ENCODE results near the gene FBXO15.

The FBXO15 gene

DNA sequence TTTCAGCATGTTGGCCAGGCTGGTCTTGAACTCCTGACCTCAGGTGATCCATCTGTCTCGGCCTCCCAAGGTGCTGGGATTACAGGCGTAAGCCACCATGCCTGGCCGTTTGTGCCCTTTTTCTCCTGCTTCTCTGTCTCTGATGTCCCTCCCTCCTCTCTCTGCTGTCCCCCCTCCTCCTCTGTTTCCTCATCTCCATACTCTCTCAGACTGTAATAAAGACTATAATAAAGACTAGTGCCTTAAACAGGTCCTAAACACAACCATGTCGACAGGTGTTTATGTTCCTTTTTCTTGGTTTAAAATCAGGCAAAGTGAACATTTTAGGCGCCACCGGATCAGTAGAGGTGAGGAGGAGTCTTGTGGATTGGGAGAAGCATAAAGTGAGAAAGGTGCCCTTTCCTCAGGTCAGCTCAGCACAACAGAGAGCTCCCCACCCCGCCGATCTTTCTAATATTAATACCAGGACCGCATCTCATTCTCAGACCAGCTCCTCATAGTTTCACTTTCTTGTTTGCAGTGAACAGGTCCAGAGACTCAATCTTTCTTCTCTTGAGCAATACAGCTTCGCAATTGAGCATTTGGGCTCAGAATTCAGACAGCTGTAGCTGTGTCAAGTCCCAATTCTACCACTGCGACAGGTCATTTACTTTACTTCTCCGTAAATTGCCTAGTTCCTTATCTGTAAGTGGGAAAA is 24.4 kb upstream of the FBXO15 start (continued):
- no peak for TF ChIP-seq ZNF785 (tag by site-specific recombination; IDR thresholded peaks at IDR 0.05)
- TF ChIP-seq, protein P1, sequence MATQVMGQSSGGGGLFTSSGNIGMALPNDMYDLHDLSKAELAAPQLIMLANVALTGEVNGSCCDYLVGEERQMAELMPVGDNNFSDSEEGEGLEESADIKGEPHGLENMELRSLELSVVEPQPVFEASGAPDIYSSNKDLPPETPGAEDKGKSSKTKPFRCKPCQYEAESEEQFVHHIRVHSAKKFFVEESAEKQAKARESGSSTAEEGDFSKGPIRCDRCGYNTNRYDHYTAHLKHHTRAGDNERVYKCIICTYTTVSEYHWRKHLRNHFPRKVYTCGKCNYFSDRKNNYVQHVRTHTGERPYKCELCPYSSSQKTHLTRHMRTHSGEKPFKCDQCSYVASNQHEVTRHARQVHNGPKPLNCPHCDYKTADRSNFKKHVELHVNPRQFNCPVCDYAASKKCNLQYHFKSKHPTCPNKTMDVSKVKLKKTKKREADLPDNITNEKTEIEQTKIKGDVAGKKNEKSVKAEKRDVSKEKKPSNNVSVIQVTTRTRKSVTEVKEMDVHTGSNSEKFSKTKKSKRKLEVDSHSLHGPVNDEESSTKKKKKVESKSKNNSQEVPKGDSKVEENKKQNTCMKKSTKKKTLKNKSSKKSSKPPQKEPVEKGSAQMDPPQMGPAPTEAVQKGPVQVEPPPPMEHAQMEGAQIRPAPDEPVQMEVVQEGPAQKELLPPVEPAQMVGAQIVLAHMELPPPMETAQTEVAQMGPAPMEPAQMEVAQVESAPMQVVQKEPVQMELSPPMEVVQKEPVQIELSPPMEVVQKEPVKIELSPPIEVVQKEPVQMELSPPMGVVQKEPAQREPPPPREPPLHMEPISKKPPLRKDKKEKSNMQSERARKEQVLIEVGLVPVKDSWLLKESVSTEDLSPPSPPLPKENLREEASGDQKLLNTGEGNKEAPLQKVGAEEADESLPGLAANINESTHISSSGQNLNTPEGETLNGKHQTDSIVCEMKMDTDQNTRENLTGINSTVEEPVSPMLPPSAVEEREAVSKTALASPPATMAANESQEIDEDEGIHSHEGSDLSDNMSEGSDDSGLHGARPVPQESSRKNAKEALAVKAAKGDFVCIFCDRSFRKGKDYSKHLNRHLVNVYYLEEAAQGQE (tag by site-specific recombination; IDR thresholded peaks at IDR 0.05) = no peak
- TF ChIP-seq ZNF549 (tag by site-specific recombination; IDR thresholded peaks at IDR 0.05) = no peak
- TF ChIP-seq, protein P2, sequence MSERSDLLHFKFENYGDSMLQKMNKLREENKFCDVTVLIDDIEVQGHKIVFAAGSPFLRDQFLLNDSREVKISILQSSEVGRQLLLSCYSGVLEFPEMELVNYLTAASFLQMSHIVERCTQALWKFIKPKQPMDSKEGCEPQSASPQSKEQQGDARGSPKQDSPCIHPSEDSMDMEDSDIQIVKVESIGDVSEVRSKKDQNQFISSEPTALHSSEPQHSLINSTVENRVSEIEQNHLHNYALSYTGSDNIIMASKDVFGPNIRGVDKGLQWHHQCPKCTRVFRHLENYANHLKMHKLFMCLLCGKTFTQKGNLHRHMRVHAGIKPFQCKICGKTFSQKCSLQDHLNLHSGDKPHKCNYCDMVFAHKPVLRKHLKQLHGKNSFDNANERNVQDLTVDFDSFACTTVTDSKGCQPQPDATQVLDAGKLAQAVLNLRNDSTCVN (tag by site-specific recombination; optimal IDR thresholded peaks at IDR 0.05) = no peak
- TF ChIP-seq GFI1B (tag by site-specific recombination; IDR thresholded peaks at IDR 0.05) = no peak

DNA sequence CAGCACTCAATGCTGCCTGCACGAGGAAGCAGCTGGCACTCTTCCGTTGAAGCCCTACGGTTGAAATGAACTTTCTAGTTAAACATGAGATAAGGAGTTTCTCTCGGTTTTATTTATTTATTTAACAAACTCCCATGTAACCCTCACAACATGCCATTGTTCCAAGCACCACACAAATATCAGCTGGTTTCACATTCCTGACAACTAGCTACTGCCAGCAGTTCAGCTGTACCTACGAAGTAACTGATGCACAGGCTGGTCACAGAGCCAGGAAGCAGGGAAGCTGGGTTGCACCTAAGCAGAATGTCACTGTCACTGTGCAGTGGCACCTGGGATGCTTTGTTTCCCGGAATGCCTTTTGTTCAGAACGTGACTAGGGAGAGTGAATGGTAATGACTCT is 18.8 kb upstream of the FBXO15 start:
- H3K9me3 ChIP-seq (ENCODE audit: control insufficient read depth, insufficient read depth, low read depth, low read length) = no peaks in the 10 kb centered on the region
- H3K36me3 ChIP-seq (ENCODE audit: control insufficient read depth in 2 of 2, insufficient read depth in 1 of 2, low read length in 2 of 2) = peaks cover 0 to 6% of the 10 kb centered on the region in 2 experiments; a peak in 2 of 3 replicates
- POLR2A ChIA-PET = no interaction called here
- H3K4me1 ChIP-seq (ENCODE audit: control insufficient read depth, insufficient read depth, low read length) = no peaks in the 10 kb centered on the region
- H3K27ac ChIP-seq (ENCODE audit: extremely low read depth, low read depth, low read length) = no peak overlapping the region
- CTCF ChIA-PET = interaction anchor here (0.7 to 1.0 kb wide), 2 partner anchors 13 to 75 kb away, joined by 3 to 4 read pairs; no protein-coding TSS in a partner anchor
- no peak for TF ChIP-seq ZNF596 (tag by site-specific recombination; IDR thresholded peaks at IDR 0.05)
- TF ChIP-seq, protein P3, sequence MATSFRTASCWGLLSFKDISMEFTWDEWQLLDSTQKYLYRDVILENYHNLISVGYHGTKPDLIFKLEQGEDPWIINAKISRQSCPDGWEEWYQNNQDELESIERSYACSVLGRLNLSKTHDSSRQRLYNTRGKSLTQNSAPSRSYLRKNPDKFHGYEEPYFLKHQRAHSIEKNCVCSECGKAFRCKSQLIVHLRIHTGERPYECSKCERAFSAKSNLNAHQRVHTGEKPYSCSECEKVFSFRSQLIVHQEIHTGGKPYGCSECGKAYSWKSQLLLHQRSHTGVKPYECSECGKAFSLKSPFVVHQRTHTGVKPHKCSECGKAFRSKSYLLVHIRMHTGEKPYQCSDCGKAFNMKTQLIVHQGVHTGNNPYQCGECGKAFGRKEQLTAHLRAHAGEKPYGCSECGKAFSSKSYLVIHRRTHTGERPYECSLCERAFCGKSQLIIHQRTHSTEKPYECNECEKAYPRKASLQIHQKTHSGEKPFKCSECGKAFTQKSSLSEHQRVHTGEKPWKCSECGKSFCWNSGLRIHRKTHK (tag by site-specific recombination; IDR thresholded peaks at IDR 0.05) = no peak
- TF ChIP-seq, protein P4, sequence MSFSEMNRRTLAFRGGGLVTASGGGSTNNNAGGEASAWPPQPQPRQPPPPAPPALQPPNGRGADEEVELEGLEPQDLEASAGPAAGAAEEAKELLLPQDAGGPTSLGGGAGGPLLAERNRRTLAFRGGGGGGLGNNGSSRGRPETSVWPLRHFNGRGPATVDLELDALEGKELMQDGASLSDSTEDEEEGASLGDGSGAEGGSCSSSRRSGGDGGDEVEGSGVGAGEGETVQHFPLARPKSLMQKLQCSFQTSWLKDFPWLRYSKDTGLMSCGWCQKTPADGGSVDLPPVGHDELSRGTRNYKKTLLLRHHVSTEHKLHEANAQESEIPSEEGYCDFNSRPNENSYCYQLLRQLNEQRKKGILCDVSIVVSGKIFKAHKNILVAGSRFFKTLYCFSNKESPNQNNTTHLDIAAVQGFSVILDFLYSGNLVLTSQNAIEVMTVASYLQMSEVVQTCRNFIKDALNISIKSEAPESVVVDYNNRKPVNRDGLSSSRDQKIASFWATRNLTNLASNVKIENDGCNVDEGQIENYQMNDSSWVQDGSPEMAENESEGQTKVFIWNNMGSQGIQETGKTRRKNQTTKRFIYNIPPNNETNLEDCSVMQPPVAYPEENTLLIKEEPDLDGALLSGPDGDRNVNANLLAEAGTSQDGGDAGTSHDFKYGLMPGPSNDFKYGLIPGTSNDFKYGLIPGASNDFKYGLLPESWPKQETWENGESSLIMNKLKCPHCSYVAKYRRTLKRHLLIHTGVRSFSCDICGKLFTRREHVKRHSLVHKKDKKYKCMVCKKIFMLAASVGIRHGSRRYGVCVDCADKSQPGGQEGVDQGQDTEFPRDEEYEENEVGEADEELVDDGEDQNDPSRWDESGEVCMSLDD (tag by site-specific recombination; IDR thresholded peaks at IDR 0.05) = no peak
- no peak for TF ChIP-seq TCF7L2 (IDR thresholded peaks at IDR 0.05; ENCODE audit: borderline replicate concordance, low read depth, low read length)
- no peak for TF ChIP-seq HOXA7 (CRISPR knock-in tag; IDR thresholded peaks at IDR 0.05; ENCODE audit: borderline replicate concordance)
- H3K4me3 ChIP-seq (ENCODE audit: low read depth, low read length) = no peak overlapping the region

DNA sequence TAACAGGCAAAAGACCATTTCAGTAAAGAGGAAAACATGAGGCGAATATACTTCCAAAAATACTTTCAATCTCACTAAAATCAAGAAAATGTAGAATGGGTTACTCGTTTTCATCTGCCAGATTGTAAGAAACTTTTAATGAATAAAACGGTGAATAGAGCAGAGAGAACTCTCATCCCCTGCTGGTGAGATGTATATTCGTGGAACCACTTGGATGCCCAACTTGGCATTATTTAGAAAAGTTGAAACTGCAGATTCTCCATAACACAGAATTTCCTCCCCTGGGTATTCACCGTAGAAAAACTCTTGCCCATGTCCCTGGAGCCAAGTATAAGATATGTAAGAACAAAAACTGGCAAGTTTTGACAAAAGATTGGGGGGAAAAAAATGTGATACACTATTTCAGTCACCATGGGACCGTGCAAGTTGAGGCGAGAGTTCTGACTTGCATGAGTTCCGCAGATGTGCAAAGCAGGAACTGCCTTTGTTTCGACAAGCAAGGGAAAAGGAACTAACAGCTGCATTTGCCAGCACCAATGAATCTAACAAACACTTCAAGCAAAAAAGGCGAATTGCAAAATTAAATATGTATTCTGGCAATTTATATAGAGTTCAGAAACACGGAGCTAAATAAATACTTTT is 15.5 kb upstream of the FBXO15 start:
- Histone ChIP-seq H3K36me3 (ENCODE audit: control insufficient read depth in 2 of 2, insufficient read depth in 1 of 2, low read length in 2 of 2) (peaks cover 21 to 22% of the 10 kb centered on the region in 2 experiments), H3K4me3 (ENCODE audit: low read depth, low read length) (no peak overlapping the region), H3K27ac (ENCODE audit: extremely low read depth, low read depth, low read length) (no peak overlapping the region), H3K9me3 (ENCODE audit: control insufficient read depth, insufficient read depth, low read depth, low read length) (no peaks in the 10 kb centered on the region), H3K4me1 (ENCODE audit: control insufficient read depth, insufficient read depth, low read length) (no peaks in the 10 kb centered on the region)
- ChIA-PET CTCF (no interaction called here), POLR2A (no interaction called here)
- TF ChIP-seq YY1 (tag by site-specific recombination; IDR thresholded peaks at IDR 0.05) = no peak
- no peak for TF ChIP-seq MEIS1 (CRISPR knock-in tag; IDR thresholded peaks at IDR 0.05; ENCODE audit: borderline replicate concordance)
- TF ChIP-seq, protein P5, sequence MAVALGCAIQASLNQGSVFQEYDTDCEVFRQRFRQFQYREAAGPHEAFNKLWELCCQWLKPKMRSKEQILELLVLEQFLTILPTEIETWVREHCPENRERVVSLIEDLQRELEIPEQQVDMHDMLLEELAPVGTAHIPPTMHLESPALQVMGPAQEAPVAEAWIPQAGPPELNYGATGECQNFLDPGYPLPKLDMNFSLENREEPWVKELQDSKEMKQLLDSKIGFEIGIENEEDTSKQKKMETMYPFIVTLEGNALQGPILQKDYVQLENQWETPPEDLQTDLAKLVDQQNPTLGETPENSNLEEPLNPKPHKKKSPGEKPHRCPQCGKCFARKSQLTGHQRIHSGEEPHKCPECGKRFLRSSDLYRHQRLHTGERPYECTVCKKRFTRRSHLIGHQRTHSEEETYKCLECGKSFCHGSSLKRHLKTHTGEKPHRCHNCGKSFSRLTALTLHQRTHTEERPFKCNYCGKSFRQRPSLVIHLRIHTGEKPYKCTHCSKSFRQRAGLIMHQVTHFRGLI (tag by site-specific recombination; IDR thresholded peaks at IDR 0.05) = no peak
- TF ChIP-seq ZFP3 (tag by site-specific recombination; IDR thresholded peaks at IDR 0.05; ENCODE audit: low read depth) = no peak
- TF ChIP-seq ZNF776 (tag by site-specific recombination; IDR thresholded peaks at IDR 0.05; ENCODE audit: borderline replicate concordance) = no peak
- TF ChIP-seq ZNF791 (tag by site-specific recombination; IDR thresholded peaks at IDR 0.05) = no peak
- no peak for TF ChIP-seq ZNF596 (tag by site-specific recombination; IDR thresholded peaks at IDR 0.05)
- TF ChIP-seq ZNF140 (tag by site-specific recombination; IDR thresholded peaks at IDR 0.05) = no peak
- no peak for TF ChIP-seq RBAK (tag by site-specific recombination; IDR thresholded peaks at IDR 0.05)

All from HEK293 (cell line).